ENCODE data around the gene ITGB8.

ITGB8 gene

GRCh38 chr7:20352573-20353306 lies 22.0 kb downstream of the ITGB8 start:
- no peak for TF ChIP-seq TCF4 (CRISPR knock-in tag; IDR thresholded peaks at IDR 0.05; ENCODE audit: borderline replicate concordance)
- no peak for TF ChIP-seq GLIS3 (CRISPR knock-in tag; IDR thresholded peaks at IDR 0.05)
- no peak for TF ChIP-seq ZNF70 (CRISPR knock-in tag; IDR thresholded peaks at IDR 0.05)
- no peak for TF ChIP-seq TOX (CRISPR knock-in tag; IDR thresholded peaks at IDR 0.05; ENCODE audit: borderline replicate concordance)
- no peak for TF ChIP-seq ZC3H10 (CRISPR knock-in tag; IDR thresholded peaks at IDR 0.05)
- TF ChIP-seq CSDC2 (CRISPR knock-in tag; IDR thresholded peaks at IDR 0.05): no peak
- TF ChIP-seq ESRRG (CRISPR knock-in tag; IDR thresholded peaks at IDR 0.05): no peak
- no peak for TF ChIP-seq OSR1 (CRISPR knock-in tag; IDR thresholded peaks at IDR 0.05)
- TF ChIP-seq ZNF8 (CRISPR knock-in tag; IDR thresholded peaks at IDR 0.05): no peak
- TF ChIP-seq TSHZ2 (CRISPR knock-in tag; IDR thresholded peaks at IDR 0.05): no peak
- no peak for TF ChIP-seq POU6F1 (CRISPR knock-in tag; IDR thresholded peaks at IDR 0.05; ENCODE audit: borderline replicate concordance, low read depth)
- no peak for TF ChIP-seq PPARA (CRISPR knock-in tag; IDR thresholded peaks at IDR 0.05; ENCODE audit: borderline replicate concordance)
- TF ChIP-seq ZFP30 (CRISPR knock-in tag; IDR thresholded peaks at IDR 0.05): no peak
- no peak for TF ChIP-seq ARNTL (CRISPR knock-in tag; IDR thresholded peaks at IDR 0.05; ENCODE audit: borderline replicate concordance, low read depth)
- no peak for TF ChIP-seq RARB (CRISPR knock-in tag; IDR thresholded peaks at IDR 0.05)
- TF ChIP-seq BACH2 (CRISPR knock-in tag; IDR thresholded peaks at IDR 0.05; ENCODE audit: borderline replicate concordance): no peak
- TF ChIP-seq CSRNP3 (CRISPR knock-in tag; IDR thresholded peaks at IDR 0.05): peak; percentile 13; the same call in 1 of the 2 replicates
- no peak for TF ChIP-seq SNAI2 (CRISPR knock-in tag; IDR thresholded peaks at IDR 0.05)
- TF ChIP-seq ZNF565 (CRISPR knock-in tag; conservative IDR thresholded peaks at IDR 0.05; ENCODE audit: low read depth): no peak
- TF ChIP-seq ZFP3 (CRISPR knock-in tag; IDR thresholded peaks at IDR 0.05): 0 out of 2 replicates have a peak, but pooled peaks have one; percentile 45
- TF ChIP-seq CREB5 (CRISPR knock-in tag; IDR thresholded peaks at IDR 0.05; ENCODE audit: low read depth): 0 out of 2 replicates have a peak, but pooled peaks have one; percentile 25
- TF ChIP-seq PATZ1 (CRISPR knock-in tag; IDR thresholded peaks at IDR 0.05; ENCODE audit: borderline replicate concordance): peak; percentile 57; the same call in 1 of the 2 replicates
- TF ChIP-seq ISL1 (CRISPR knock-in tag; IDR thresholded peaks at IDR 0.05): peak; percentile 97
- ATAC-seq: peak; percentile 64
